ENCODE measurements around the gene RNU5D-1. TPM values are rescaled to one million over a fixed set of nuclear protein-coding genes. Genes with fewer than 3 reads are reported as not detected.

The RNU5D-1 gene
- polyA plus RNA-seq, 4 donors = 2.0 TPM; not detected in 3

- DNase-seq (ENCODE audit: low read depth in 4 of 4, low spot score in 2 of 4) = no peak
These were observed 2.8 kb upstream of the RNU5D-1 start for GRCh38 chr1:44733784-44734183.

- no peak for DNase-seq (ENCODE audit: low read depth in 4 of 4, low spot score in 2 of 4)
These were observed 2.4 kb upstream of the RNU5D-1 start for GRCh38 chr1:44733365-44733764.

- no peak for DNase-seq (ENCODE audit: low read depth in 4 of 4, low spot score in 2 of 4)
These were observed 5.8 kb downstream of the RNU5D-1 start for GRCh38 chr1:44724955-44725698.

- DNase-seq (ENCODE audit: low read depth in 4 of 4, low spot score in 2 of 4) = no peak
These were observed 6.5 kb downstream of the RNU5D-1 start for GRCh38 chr1:44724296-44724954.

GRCh38 chr1:44723496-44724295, 7.3 kb downstream of the RNU5D-1 start:
- no peak for DNase-seq (ENCODE audit: low read depth in 4 of 4, low spot score in 2 of 4)

- DNase-seq (ENCODE audit: low read depth in 4 of 4, low spot score in 2 of 4) = no peak
These were observed 7.9 kb downstream of the RNU5D-1 start for GRCh38 chr1:44723064-44723463.

GRCh38 chr1:44721485-44722361, 9.2 kb downstream of the RNU5D-1 start:
- no peak for DNase-seq (ENCODE audit: low read depth in 4 of 4, low spot score in 2 of 4)

- DNase-seq (ENCODE audit: low read depth in 4 of 4, low spot score in 2 of 4) = no peak
These were observed 10.7 kb downstream of the RNU5D-1 start for GRCh38 chr1:44720281-44720680.

GRCh38 chr1:44719318-44719717, 11.7 kb downstream of the RNU5D-1 start:
- DNase-seq (ENCODE audit: low read depth in 4 of 4, low spot score in 2 of 4) = no peak

GRCh38 chr1:44718091-44718490, 12.9 kb downstream of the RNU5D-1 start:
- no peak for DNase-seq (ENCODE audit: low read depth in 4 of 4, low spot score in 2 of 4)

- no peak for DNase-seq (ENCODE audit: low read depth in 4 of 4, low spot score in 2 of 4)
These were observed 13.3 kb downstream of the RNU5D-1 start for GRCh38 chr1:44717653-44718052.

GRCh38 chr1:44717156-44717555, 13.8 kb downstream of the RNU5D-1 start:
- DNase-seq (ENCODE audit: low read depth in 4 of 4, low spot score in 2 of 4) = no peak

- no peak for DNase-seq (ENCODE audit: low read depth in 4 of 4, low spot score in 2 of 4)
These were observed 15.9 kb downstream of the RNU5D-1 start for GRCh38 chr1:44714944-44715571.

GRCh38 chr1:44714532-44714931, 16.4 kb downstream of the RNU5D-1 start:
- DNase-seq (ENCODE audit: low read depth in 4 of 4, low spot score in 2 of 4) = no peak

GRCh38 chr1:44713321-44713781, 17.6 kb downstream of the RNU5D-1 start:
- DNase-seq (ENCODE audit: low read depth in 4 of 4, low spot score in 2 of 4) = no peak

- no peak for DNase-seq (ENCODE audit: low read depth in 4 of 4, low spot score in 2 of 4)
These were observed 22.8 kb downstream of the RNU5D-1 start for GRCh38 chr1:44707959-44708831.

GRCh38 chr1:44707112-44707881, 23.7 kb downstream of the RNU5D-1 start:
- no peak for DNase-seq (ENCODE audit: low read depth in 4 of 4, low spot score in 2 of 4)

- no peak for DNase-seq (ENCODE audit: low read depth in 4 of 4, low spot score in 2 of 4)
These were observed 25.0 kb downstream of the RNU5D-1 start for GRCh38 chr1:44705938-44706337.

Measured in left renal cortex interstitium (tissue), 4 donors.